ENCODE measurements around the gene ELAVL1. TPM values are rescaled to one million over a fixed set of nuclear protein-coding genes. Genes with fewer than 3 reads are reported as not detected.
"Not testable (repeated sequence)": the region's sequence is repeated elsewhere in the genome, so short reads cannot be mapped to it uniquely, and the experiment has no call there.

The ELAVL1 gene
- total and polyA plus RNA-seq, 2 experiments from 2014 or later, result 57.7 to 89.9 TPM

- WGBS (ENCODE audit: low lambda C conversion rate, missing lambda C conversion rate), result 88% methylated on average over 7 of the region's 7 CpGs
- no peak for DNase-seq (ENCODE audit: low spot score)
- no peaks in the 10 kb centered on the region for H3K27me3 ChIP-seq
- no peak overlapping the region for H2AFZ ChIP-seq
- no peak overlapping the region for H3K4me3 ChIP-seq
- H3K36me3 ChIP-seq (replicated peaks; ENCODE audit: insufficient read depth, low read depth), result no peaks in the 10 kb centered on the region
- no peaks in the 10 kb centered on the region for H3K9me2 ChIP-seq (replicated peaks; ENCODE audit: insufficient read depth)
- no peak for TF ChIP-seq EZH2phosphoT487 (IDR thresholded peaks at IDR 0.05; ENCODE audit: low read depth, severe bottlenecking, unreplicated experiment)
- TF ChIP-seq EZH2 (IDR thresholded peaks at IDR 0.05; ENCODE audit: borderline replicate concordance), result no peak
- TF ChIP-seq CTCF (IDR thresholded peaks at IDR 0.05; ENCODE audit: poor library complexity), result no peak
- H3K4me2 ChIP-seq, result peak overlapping the region; percentile 25
- no peak overlapping the region for H3K27ac ChIP-seq
- no peaks in the 10 kb centered on the region for H3K79me2 ChIP-seq
- no peaks in the 10 kb centered on the region for H3K4me1 ChIP-seq (ENCODE audit: insufficient read depth)
- H3K9me3 ChIP-seq (ENCODE audit: low read depth), result no peaks in the 10 kb centered on the region
- no peaks in the 10 kb centered on the region for H4K20me1 ChIP-seq (ENCODE audit: insufficient read depth, poor library complexity, severe bottlenecking)
Measured at GRCh38 chr19:8036434-8037099, 31.1 kb upstream of the ELAVL1 start.

GRCh38 chr19:8034178-8034525, 28.7 kb upstream of the ELAVL1 start:
- no peaks in the 10 kb centered on the region for H3K9me2 ChIP-seq (replicated peaks; ENCODE audit: insufficient read depth)
- TF ChIP-seq EZH2phosphoT487 (IDR thresholded peaks at IDR 0.05; ENCODE audit: low read depth, severe bottlenecking, unreplicated experiment) (no peak), EZH2 (IDR thresholded peaks at IDR 0.05; ENCODE audit: borderline replicate concordance) (no peak), CTCF (IDR thresholded peaks at IDR 0.05; ENCODE audit: poor library complexity) (no peak)
- H3K79me2 ChIP-seq, result no peaks in the 10 kb centered on the region
- peak overlapping the region; percentile 80 for H3K27ac ChIP-seq
- H3K4me3 ChIP-seq, result no peak overlapping the region
- DNase-seq (ENCODE audit: low spot score), result no peak
- H3K4me1 ChIP-seq (ENCODE audit: insufficient read depth), result peaks cover 5% of the 10 kb centered on the region
- H3K27me3 ChIP-seq, result no peaks in the 10 kb centered on the region
- no peaks in the 10 kb centered on the region for H4K20me1 ChIP-seq (ENCODE audit: insufficient read depth, poor library complexity, severe bottlenecking)
- H3K4me2 ChIP-seq, result peak overlapping the region; percentile 66
- H3K9me3 ChIP-seq (ENCODE audit: low read depth), result no peaks in the 10 kb centered on the region
- no peak overlapping the region for H2AFZ ChIP-seq
- H3K36me3 ChIP-seq (replicated peaks; ENCODE audit: insufficient read depth, low read depth), result no peaks in the 10 kb centered on the region
- 77% methylated on average over 6 of the region's 6 CpGs for WGBS (ENCODE audit: low lambda C conversion rate, missing lambda C conversion rate)

- H3K4me2 ChIP-seq, result peak overlapping the region; percentile 66
- H3K27me3 ChIP-seq; H3K4me1 ChIP-seq (ENCODE audit: insufficient read depth); H3K79me2 ChIP-seq; H4K20me1 ChIP-seq (ENCODE audit: insufficient read depth, poor library complexity, severe bottlenecking); H3K9me2 ChIP-seq (replicated peaks; ENCODE audit: insufficient read depth); H3K4me3 ChIP-seq; H3K36me3 ChIP-seq (replicated peaks; ENCODE audit: insufficient read depth, low read depth); H3K9me3 ChIP-seq (ENCODE audit: low read depth): not testable (repeated sequence)
- peak; percentile 47 for DNase-seq (ENCODE audit: low spot score)
- 43% methylated on average over 22 of the region's 22 CpGs for WGBS (ENCODE audit: low lambda C conversion rate, missing lambda C conversion rate)
- H3K27ac ChIP-seq, result peak overlapping the region; percentile 80
- H2AFZ ChIP-seq, result peak overlapping the region; percentile 46
Measured at GRCh38 chr19:8033287-8034177, 28.1 kb upstream of the ELAVL1 start.

GRCh38 chr19:8030960-8031359, 25.5 kb upstream of the ELAVL1 start:
- H3K9me2 ChIP-seq (replicated peaks; ENCODE audit: insufficient read depth), result no peaks in the 10 kb centered on the region
- no peak for TF ChIP-seq EZH2 (IDR thresholded peaks at IDR 0.05; ENCODE audit: borderline replicate concordance)
- TF ChIP-seq CTCF (IDR thresholded peaks at IDR 0.05; ENCODE audit: poor library complexity), result no peak
- TF ChIP-seq EZH2phosphoT487 (IDR thresholded peaks at IDR 0.05; ENCODE audit: low read depth, severe bottlenecking, unreplicated experiment), result no peak
- H3K4me2 ChIP-seq, result no peak overlapping the region
- H2AFZ ChIP-seq, result no peak overlapping the region
- no peaks in the 10 kb centered on the region for H3K36me3 ChIP-seq (replicated peaks; ENCODE audit: insufficient read depth, low read depth)
- H4K20me1 ChIP-seq (ENCODE audit: insufficient read depth, poor library complexity, severe bottlenecking), result no peaks in the 10 kb centered on the region
- H3K27me3 ChIP-seq, result no peaks in the 10 kb centered on the region
- no peak for DNase-seq (ENCODE audit: low spot score)
- no peaks in the 10 kb centered on the region for H3K79me2 ChIP-seq
- no peak overlapping the region for H3K27ac ChIP-seq
- H3K9me3 ChIP-seq (ENCODE audit: low read depth), result no peaks in the 10 kb centered on the region
- no peak overlapping the region for H3K4me3 ChIP-seq
- H3K4me1 ChIP-seq (ENCODE audit: insufficient read depth), result peaks cover 10% of the 10 kb centered on the region
- 86% methylated on average over 8 of the region's 8 CpGs for WGBS (ENCODE audit: low lambda C conversion rate, missing lambda C conversion rate)

All from hepatocyte (in vitro differentiated cells).